Keratinocyte (primary cell): Measurements from ENCODE around the gene CA7. TPM values are rescaled to one million over a fixed set of nuclear protein-coding genes. Genes with fewer than 3 reads are reported as not detected.

ENCODE experiments used
- DNase-seq: peaks from one replicate; pipeline ENCODE4 v3.0.0-alpha.2; 2011; ENCODE audit warnings: low read depth, missing footprints, low spot score
- FAIRE-seq: peaks from 2 replicates; lab custom pipeline; 2011; peaks lifted over from hg19 to GRCh38; lab: Jason Lieb, UNC
- H2AFZ ChIP-seq: 2 replicates; pipeline ENCODE4 v1.6.0; 2012; ENCODE audit warnings: low read length, control low read depth, inconsistent platforms; ENCODE audit not compliant: control insufficient read depth
- H3K27ac ChIP-seq: 2 replicates; pipeline ENCODE4 v1.5.1; 2011; ENCODE audit warnings: low read length; ENCODE audit not compliant: control insufficient read depth, insufficient read depth
- H3K27me3 ChIP-seq: 3 replicates; pipeline ENCODE4 v1.6.0; 2011; ENCODE audit warnings: low read length; ENCODE audit not compliant: control insufficient read depth, insufficient read depth; ENCODE audit errors: extremely low read depth
- H3K36me3 ChIP-seq, 2 experiments: 2 replicates in 1 of 2; 3 replicates in 1 of 2; pipeline ENCODE4 v1.5.1; 2011; ENCODE audit warnings: low read length in 2 of 2, mild to moderate bottlenecking in 1 of 2; ENCODE audit not compliant: control insufficient read depth in 2 of 2, insufficient read depth in 2 of 2; ENCODE audit errors: extremely low read depth in 1 of 2
- H3K4me1 ChIP-seq: 3 replicates; pipeline ENCODE4 v1.5.1; 2011; ENCODE audit warnings: low read length; ENCODE audit not compliant: control insufficient read depth, insufficient read depth; ENCODE audit errors: extremely low read depth
- H3K4me2 ChIP-seq: 3 replicates; pipeline ENCODE4 v1.6.0; 2011; ENCODE audit warnings: low read depth, low read length; ENCODE audit not compliant: control insufficient read depth, insufficient read depth; ENCODE audit errors: extremely low read depth
- H3K4me3 ChIP-seq, 3 experiments: fragments of 200-600 bp in 1 of 3; sonication (generic) in 1 of 3; 2 replicates in 2 of 3; 3 replicates in 1 of 3; pipeline ENCODE4 v1.5.1; 2011 to 2016; ENCODE audit warnings: low read length in 3 of 3, mild to moderate bottlenecking in 3 of 3, control low read depth in 2 of 3, inconsistent platforms in 1 of 3, low read depth in 1 of 3, mixed read lengths in 1 of 3, mixed run types in 1 of 3, moderate library complexity in 1 of 3; ENCODE audit not compliant: control insufficient read depth in 2 of 3, insufficient read depth in 2 of 3; ENCODE audit errors: extremely low read depth in 1 of 3
- H3K79me2 ChIP-seq: 2 replicates; pipeline ENCODE4 v1.6.0; 2012; ENCODE audit warnings: low read length; ENCODE audit not compliant: control insufficient read depth, insufficient read depth
- H3K9ac ChIP-seq: 3 replicates; pipeline ENCODE4 v1.6.0; 2011; ENCODE audit warnings: low read length; ENCODE audit not compliant: control insufficient read depth, insufficient read depth; ENCODE audit errors: extremely low read depth
- H3K9me1 ChIP-seq: 3 replicates; pipeline ENCODE4 v1.6.0; 2011; ENCODE audit warnings: low read length; ENCODE audit not compliant: control insufficient read depth, insufficient read depth; ENCODE audit errors: extremely low read depth
- H3K9me3 ChIP-seq: 2 replicates; pipeline ENCODE4 v1.5.1; 2012; ENCODE audit warnings: low read depth, low read length; ENCODE audit not compliant: control insufficient read depth
- H4K20me1 ChIP-seq: 3 replicates; pipeline ENCODE4 v1.6.0; 2011; ENCODE audit warnings: low read length; ENCODE audit not compliant: control insufficient read depth, insufficient read depth; ENCODE audit errors: extremely low read depth
- EZH2 ChIP-seq: IDR thresholded peaks from one replicate; pipeline ENCODE4 v1.6.1; 2012; ENCODE audit warnings: inconsistent platforms, mild to moderate bottlenecking, low read length, moderate library complexity
- dilution Hi-C: fragments of 300-500 bp; cut with MboI; formaldehyde crosslinking; loops from one replicate; pipeline ENCODE4 v1.7.0; 2020; ENCODE audit warnings: low sequenced_read_pairs; ENCODE audit not compliant: extremely low pct_ligation_motif_present
- polyA plus RNA-seq, 5 experiments: library from polyadenylated mRNA; depleted of rRNA in 3 of 5; stranded (reverse) in 3 of 5; stranded (forward) in 1 of 5; unstranded in 1 of 5; fragments of >200 nt; gene quantifications; 1 replicate in 1 of 5; 2 replicates in 3 of 5; 3 replicates in 1 of 5; pipeline versions ENCODE4 v1.2.1 to v1.2.3, GENCODE V29; 2011 to 2012; ENCODE audit warnings: missing spikeins in 2 of 5, low read depth in 1 of 5, low replicate concordance in 1 of 5
- TF ChIP-seq, protein P1 (sequence below), 3 experiments: IDR thresholded peaks in 1 of 3; conservative IDR thresholded peaks in 1 of 3; optimal IDR thresholded peaks in 1 of 3; 2 replicates in 2 of 3; 3 replicates in 1 of 3; pipeline versions ENCODE3 to v1.5.1; 2011; ENCODE audit warnings: low read length in 3 of 3, mild to moderate bottlenecking in 3 of 3, moderate library complexity in 2 of 3, control low read depth in 1 of 3, inconsistent platforms in 1 of 3; ENCODE audit not compliant: insufficient read depth in 2 of 3; ENCODE audit errors: extremely low read depth in 1 of 3

Gene CA7
- polyA plus RNA-seq, 1 donor (not counting 4 experiments of a cell fraction or from before 2014, with no cell fraction given), result not detected

DNA sequence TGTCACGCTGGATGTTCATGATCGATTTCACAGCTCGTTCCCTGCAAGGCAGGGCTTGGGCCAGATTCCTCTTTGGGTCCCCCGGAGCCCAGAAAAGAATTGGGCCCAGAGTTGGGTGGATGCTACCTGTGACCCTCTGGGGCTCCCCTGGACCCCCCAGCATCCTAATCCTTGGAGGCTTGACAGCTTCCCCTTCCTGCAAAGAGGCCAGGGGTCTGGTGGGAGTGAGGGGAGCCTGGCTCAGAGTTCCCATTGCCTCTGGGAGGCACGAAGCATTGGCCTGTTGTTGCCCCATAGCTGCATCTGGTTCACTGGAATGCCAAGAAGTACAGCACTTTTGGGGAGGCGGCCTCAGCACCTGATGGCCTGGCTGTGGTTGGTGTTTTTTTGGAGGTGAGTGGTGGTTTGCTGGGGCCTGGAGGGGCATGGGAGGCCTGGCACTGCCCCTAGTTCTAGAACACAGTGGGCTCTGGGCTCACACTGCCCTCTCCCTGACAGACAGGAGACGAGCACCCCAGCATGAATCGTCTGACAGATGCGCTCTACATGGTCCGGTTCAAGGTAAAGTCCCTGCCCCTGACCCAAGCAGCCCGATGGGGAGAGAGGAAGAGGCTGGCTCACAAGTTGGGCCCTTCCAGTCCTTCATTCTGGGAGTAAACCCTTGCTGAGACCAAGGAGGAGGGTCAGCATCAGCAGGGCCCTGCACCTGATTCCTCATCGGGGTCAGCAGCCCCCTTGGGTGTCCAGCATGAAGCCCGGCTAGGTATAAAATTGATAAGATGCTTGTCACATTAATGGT is 7.2 kb downstream of the CA7 start:
- TF ChIP-seq, protein P1, sequence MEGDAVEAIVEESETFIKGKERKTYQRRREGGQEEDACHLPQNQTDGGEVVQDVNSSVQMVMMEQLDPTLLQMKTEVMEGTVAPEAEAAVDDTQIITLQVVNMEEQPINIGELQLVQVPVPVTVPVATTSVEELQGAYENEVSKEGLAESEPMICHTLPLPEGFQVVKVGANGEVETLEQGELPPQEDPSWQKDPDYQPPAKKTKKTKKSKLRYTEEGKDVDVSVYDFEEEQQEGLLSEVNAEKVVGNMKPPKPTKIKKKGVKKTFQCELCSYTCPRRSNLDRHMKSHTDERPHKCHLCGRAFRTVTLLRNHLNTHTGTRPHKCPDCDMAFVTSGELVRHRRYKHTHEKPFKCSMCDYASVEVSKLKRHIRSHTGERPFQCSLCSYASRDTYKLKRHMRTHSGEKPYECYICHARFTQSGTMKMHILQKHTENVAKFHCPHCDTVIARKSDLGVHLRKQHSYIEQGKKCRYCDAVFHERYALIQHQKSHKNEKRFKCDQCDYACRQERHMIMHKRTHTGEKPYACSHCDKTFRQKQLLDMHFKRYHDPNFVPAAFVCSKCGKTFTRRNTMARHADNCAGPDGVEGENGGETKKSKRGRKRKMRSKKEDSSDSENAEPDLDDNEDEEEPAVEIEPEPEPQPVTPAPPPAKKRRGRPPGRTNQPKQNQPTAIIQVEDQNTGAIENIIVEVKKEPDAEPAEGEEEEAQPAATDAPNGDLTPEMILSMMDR (optimal IDR thresholded peaks at IDR 0.05 in 1 of 3, IDR thresholded peaks at IDR 0.05 in 1 of 3, conservative IDR thresholded peaks at IDR 0.05 in 1 of 3; ENCODE audit: extremely low read depth in 1 of 3, insufficient read depth in 2 of 3, low read length in 3 of 3), result no peak
- TF ChIP-seq EZH2, result no peak
- Histone ChIP-seq H3K4me3 (no peak overlapping the region), H3K9me3 (no peaks in the 10 kb centered on the region), H4K20me1 (no peaks in the 10 kb centered on the region), H3K27me3 (peaks cover 32% of the 10 kb centered on the region), H3K4me1 (no peaks in the 10 kb centered on the region), H2AFZ (no peak overlapping the region), H3K36me3 (no peaks in the 10 kb centered on the region), H3K9me1 (no peaks in the 10 kb centered on the region), H3K27ac (no peak overlapping the region), H3K4me2 (no peak overlapping the region), H3K9ac (no peak overlapping the region), H3K79me2 (no peaks in the 10 kb centered on the region)
- dilution Hi-C loops, result no loop called here
- FAIRE-seq, result no peak
- DNase-seq, result no peak

DNA sequence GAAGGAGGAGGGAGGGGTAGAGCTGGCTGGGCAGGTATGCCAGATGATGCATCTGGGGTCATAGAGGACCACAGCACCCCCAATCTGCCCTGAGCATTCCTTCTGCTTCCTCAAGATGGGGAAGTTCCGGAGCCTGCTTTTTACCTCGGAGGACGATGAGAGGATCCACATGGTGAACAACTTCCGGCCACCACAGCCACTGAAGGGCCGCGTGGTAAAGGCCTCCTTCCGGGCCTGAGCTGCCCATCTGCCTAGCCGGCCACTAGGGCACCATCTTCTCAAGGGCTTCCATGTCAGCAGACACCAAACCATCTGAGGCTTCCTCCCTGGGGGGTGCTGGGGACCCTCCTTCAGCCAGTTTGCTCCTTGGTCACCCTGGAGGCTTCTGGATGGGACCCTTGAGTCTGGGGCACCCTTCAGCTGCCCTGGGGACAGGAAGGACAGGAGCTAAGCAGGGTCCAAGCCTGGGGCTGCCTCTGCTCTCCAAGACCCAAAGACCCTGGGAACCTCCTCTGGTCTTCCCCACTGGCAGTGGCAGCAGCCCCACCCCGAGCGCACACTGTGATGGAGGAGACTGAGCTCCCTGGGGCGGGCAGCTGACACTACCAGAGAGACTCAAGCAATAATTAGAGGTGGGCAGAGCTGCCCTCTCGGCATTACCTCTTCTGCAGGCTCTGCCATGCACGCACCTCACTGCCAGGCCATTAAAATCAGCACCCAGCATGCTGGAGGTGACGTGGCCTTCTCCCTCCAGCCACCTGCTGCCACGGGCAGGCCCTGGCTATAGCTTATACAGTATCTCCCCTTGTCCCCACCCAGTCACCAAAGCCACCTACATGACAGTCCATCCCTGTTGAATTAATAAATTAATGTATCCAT is 9.3 kb downstream of the CA7 start:
- Histone ChIP-seq H3K9me1 (no peaks in the 10 kb centered on the region), H3K79me2 (no peaks in the 10 kb centered on the region), H3K9ac (no peak overlapping the region), H3K9me3 (no peaks in the 10 kb centered on the region), H3K4me1 (no peaks in the 10 kb centered on the region), H3K4me2 (no peak overlapping the region), H2AFZ (no peak overlapping the region), H3K27ac (no peak overlapping the region), H4K20me1 (no peaks in the 10 kb centered on the region), H3K27me3 (peaks cover 15% of the 10 kb centered on the region), H3K36me3 (no peaks in the 10 kb centered on the region), H3K4me3 (no peak overlapping the region)
- TF ChIP-seq, protein P1 (optimal IDR thresholded peaks at IDR 0.05 in 1 of 3, IDR thresholded peaks at IDR 0.05 in 1 of 3, conservative IDR thresholded peaks at IDR 0.05 in 1 of 3; ENCODE audit: extremely low read depth in 1 of 3, insufficient read depth in 2 of 3, low read length in 3 of 3), result no peak
- TF ChIP-seq EZH2, result no peak
- FAIRE-seq, result no peak
- dilution Hi-C loops, result no loop called here
- DNase-seq, result no peak
